A673 (cell line): Measurements from ENCODE around the gene CMTM8. TPM values are rescaled to one million over a fixed set of nuclear protein-coding genes. Genes with fewer than 3 reads are reported as not detected.

Experiments
- BruUV-seq: library from RNA; stranded (reverse); fragments of 400-500 nt; replicated peaks from 2 replicates; lab custom pipeline; 2021; lab: Mats Ljungman, UMichigan
- CTCF ChIA-PET: fragments of 300-600 bp; sonication (Branson Sonifier 250); formaldehyde crosslinking; loops from one replicate; lab custom pipeline; 2022; ENCODE audit warnings: antibody characterized with exemption; lab: Charles Lee
- POLR2A ChIA-PET: fragments of 300-600 bp; sonication (Branson Sonifier 250); formaldehyde crosslinking; loops from one replicate; lab custom pipeline; 2022; ENCODE audit warnings: antibody characterized with exemption; ENCODE audit not compliant: low non-redundant PET; lab: Charles Lee
- DNase-seq: peaks from one replicate; pipeline ENCODE4 v3.0.0-alpha.2; 2015; ENCODE audit warnings: low spot score
- H3K27ac ChIP-seq: fragments of 200-600 bp; sonication (generic); 2 replicates; pipeline ENCODE4 v1.5.1; 2016; ENCODE audit warnings: mixed run types, low read depth, mild to moderate bottlenecking, mixed read lengths, antibody characterized with exemption, low read length; ENCODE audit not compliant: poor library complexity, severe bottlenecking
- H3K27me3 ChIP-seq: fragments of 200-600 bp; sonication (generic); replicated peaks from 2 replicates; pipeline ENCODE4 v1.6.1; 2017; ENCODE audit warnings: mixed run types, low read depth, mild to moderate bottlenecking, mixed read lengths, antibody characterized with exemption, low read length; ENCODE audit not compliant: insufficient read depth, poor library complexity
- H3K36me3 ChIP-seq: fragments of 200-600 bp; sonication (generic); 2 replicates; pipeline ENCODE4 v1.6.1; 2016; ENCODE audit warnings: mixed run types, mild to moderate bottlenecking, mixed read lengths, antibody characterized with exemption, low read length; ENCODE audit not compliant: insufficient read depth, poor library complexity, severe bottlenecking
- H3K4me1 ChIP-seq: fragments of 200-600 bp; sonication (generic); 2 replicates; pipeline ENCODE4 v1.6.1; 2017; ENCODE audit warnings: mixed run types, mild to moderate bottlenecking, mixed read lengths, antibody characterized with exemption, low read length; ENCODE audit not compliant: insufficient read depth, poor library complexity, severe bottlenecking
- H3K4me3 ChIP-seq: fragments of 200-600 bp; sonication (generic); 2 replicates; pipeline ENCODE4 v1.5.1; 2016; ENCODE audit warnings: low read depth, mixed run types, mild to moderate bottlenecking, mixed read lengths, low read length; ENCODE audit not compliant: poor library complexity, severe bottlenecking
- H3K9me3 ChIP-seq: fragments of 200-600 bp; sonication (generic); 2 replicates; pipeline ENCODE4 v1.6.1; 2016; ENCODE audit warnings: mixed run types, low read depth, mild to moderate bottlenecking, mixed read lengths, antibody characterized with exemption, low read length; ENCODE audit not compliant: poor library complexity, severe bottlenecking
- EZH2 ChIP-seq: fragments of 200-600 bp; sonication (generic); IDR thresholded peaks from 2 replicates; pipeline ENCODE4 v1.6.1; 2017; ENCODE audit warnings: borderline replicate concordance, low read depth, mild to moderate bottlenecking, mixed read lengths, antibody characterized with exemption, low read length; ENCODE audit not compliant: poor library complexity, severe bottlenecking
- intact Hi-C: fragments of 100-400 bp; cut with micrococcal nuclease; formaldehyde crosslinking; loops from one replicate; pipeline ENCODE4 v1.10.0; 2022; ENCODE audit not compliant: unreplicated experiment
- total RNA-seq: library from RNA; stranded (reverse); gene quantifications from 2 replicates; pipeline ENCODE4 v1.2.3, GENCODE V29; 2021
- TF ChIP-seq, protein P1 (sequence below): fragments of 300-800, 200-600 bp; sonication (generic); conservative IDR thresholded peaks from 2 replicates; pipeline ENCODE4 v1.5.1; 2017; ENCODE audit warnings: low read depth, mild to moderate bottlenecking, antibody characterized with exemption, low read length, moderate library complexity, mixed read lengths

Gene CMTM8
- total RNA-seq, 1 experiment from 2014 or later: 2.1 TPM

- no peaks in the 10 kb centered on the region for H3K36me3 ChIP-seq
- H3K27ac ChIP-seq: no peak overlapping the region
- H3K4me1 ChIP-seq: no peaks in the 10 kb centered on the region
- TF ChIP-seq EZH2: no peak
- TF ChIP-seq, protein P1, sequence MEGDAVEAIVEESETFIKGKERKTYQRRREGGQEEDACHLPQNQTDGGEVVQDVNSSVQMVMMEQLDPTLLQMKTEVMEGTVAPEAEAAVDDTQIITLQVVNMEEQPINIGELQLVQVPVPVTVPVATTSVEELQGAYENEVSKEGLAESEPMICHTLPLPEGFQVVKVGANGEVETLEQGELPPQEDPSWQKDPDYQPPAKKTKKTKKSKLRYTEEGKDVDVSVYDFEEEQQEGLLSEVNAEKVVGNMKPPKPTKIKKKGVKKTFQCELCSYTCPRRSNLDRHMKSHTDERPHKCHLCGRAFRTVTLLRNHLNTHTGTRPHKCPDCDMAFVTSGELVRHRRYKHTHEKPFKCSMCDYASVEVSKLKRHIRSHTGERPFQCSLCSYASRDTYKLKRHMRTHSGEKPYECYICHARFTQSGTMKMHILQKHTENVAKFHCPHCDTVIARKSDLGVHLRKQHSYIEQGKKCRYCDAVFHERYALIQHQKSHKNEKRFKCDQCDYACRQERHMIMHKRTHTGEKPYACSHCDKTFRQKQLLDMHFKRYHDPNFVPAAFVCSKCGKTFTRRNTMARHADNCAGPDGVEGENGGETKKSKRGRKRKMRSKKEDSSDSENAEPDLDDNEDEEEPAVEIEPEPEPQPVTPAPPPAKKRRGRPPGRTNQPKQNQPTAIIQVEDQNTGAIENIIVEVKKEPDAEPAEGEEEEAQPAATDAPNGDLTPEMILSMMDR: no peak
- no peak overlapping the region for H3K4me3 ChIP-seq
- H3K27me3 ChIP-seq: no peaks in the 10 kb centered on the region
- no TSS peak for BruUV-seq
- POLR2A ChIA-PET: no interaction called here
- CTCF ChIA-PET: no interaction called here
- DNase-seq: no peak
- H3K9me3 ChIP-seq: no peaks in the 10 kb centered on the region
- intact Hi-C loops: no loop called here
These were observed 8.9 kb upstream of the CMTM8 start for GRCh38 chr3:32229565-32229964.

DNA sequence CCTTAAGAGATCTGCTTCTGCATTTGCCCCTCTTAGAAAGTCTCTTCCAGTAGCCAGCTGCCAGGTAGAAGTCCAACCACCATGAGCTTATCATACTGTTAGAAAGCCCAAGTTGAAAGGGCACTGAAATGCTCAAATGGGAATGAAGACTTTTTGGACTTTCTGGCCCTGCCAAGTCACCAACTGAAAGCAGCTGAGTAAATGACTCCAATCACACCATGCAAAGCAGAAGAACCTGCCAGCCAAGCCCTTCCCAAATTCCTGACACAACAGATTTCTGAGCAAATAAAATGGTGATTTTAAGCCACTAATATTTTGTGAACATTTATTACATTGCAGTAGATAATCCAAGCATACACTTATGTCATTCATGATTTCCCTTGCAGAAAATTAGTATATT is 2.1 kb upstream of the CMTM8 start:
- intact Hi-C loops: loop anchor here (5.0 kb wide), 1 partner anchor 59 kb away; no protein-coding TSS in a partner anchor

DNA sequence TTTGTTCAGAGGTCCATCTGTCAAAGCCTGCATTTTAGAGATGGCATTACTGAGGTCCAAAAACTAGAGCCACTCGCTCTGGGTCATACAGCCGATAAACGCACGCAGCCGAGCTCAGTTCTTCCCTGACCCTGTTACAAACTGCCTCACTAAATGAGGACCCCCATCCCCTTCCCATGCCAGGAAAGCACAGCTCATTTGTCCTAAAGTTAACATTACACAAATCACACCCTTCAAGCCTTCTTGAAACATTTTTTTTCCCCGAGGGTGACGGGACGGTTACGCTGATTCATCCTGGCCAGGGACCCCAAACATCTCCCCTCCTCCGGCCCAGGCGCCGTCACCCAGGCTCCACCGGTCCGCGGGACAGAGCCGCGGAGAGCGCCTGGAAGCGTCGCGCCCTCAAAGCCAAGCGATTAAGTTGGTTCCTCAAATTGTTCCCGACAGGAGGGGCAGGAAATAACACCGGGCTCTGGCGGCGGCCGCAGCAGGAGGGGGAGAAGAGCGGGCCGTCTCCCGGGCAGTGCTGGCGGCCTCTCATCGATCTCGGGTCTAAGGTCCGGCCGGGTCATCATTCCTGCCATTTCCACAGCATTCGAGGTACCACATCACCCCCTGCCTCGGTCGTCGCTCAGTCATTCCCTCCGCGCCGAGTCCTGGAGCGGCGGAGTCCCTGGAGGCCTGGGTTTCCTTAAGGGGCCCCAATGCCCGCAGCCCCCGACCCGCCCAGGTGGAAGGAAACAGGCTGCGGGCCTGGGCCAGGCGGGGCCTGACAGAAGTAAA is 619 bp upstream of the CMTM8 start:
- no TSS peak for BruUV-seq
- Histone ChIP-seq H3K4me1 (no peaks in the 10 kb centered on the region), H3K4me3 (peak overlapping the region; percentile 66), H3K27me3 (peaks cover 23% of the 10 kb centered on the region), H3K36me3 (no peaks in the 10 kb centered on the region), H3K27ac (no peak overlapping the region), H3K9me3 (no peaks in the 10 kb centered on the region)
- DNase-seq: no peak
- intact Hi-C loops: loop anchor here (5.0 kb wide), 1 partner anchor 61 kb away; no protein-coding TSS in a partner anchor
- POLR2A ChIA-PET: no interaction called here
- CTCF ChIA-PET: no interaction called here
- TF ChIP-seq, protein P1: no peak
- no peak for TF ChIP-seq EZH2

More for the DNA sequence above, 2.1 kb upstream of the CMTM8 start:
- Histone ChIP-seq H3K4me1 (no peaks in the 10 kb centered on the region), H3K9me3 (no peaks in the 10 kb centered on the region), H3K4me3 (no peak overlapping the region), H3K36me3 (no peaks in the 10 kb centered on the region), H3K27me3 (peaks cover 23% of the 10 kb centered on the region), H3K27ac (no peak overlapping the region)
- CTCF ChIA-PET: no interaction called here
- BruUV-seq: no TSS peak
- no peak for DNase-seq
- TF ChIP-seq EZH2: no peak
- TF ChIP-seq, protein P1: no peak
- POLR2A ChIA-PET: no interaction called here
